Endothelial cell of umbilical vein (primary cell): ENCODE results near the gene RPL22L1. TPM values are rescaled to one million over a fixed set of nuclear protein-coding genes. Genes with fewer than 3 reads are reported as not detected.

Source experiments
- BruUV-seq: library from RNA; stranded (reverse); fragments of 400-500 nt; replicated peaks from 2 replicates; lab custom pipeline; 2021; lab: Mats Ljungman, UMichigan
- CTCF ChIA-PET: fragments of 300-600, 350-600 bp; sonication (Branson Sonifier 250); formaldehyde crosslinking; loops from one replicate; lab custom pipeline; 2021; ENCODE audit warnings: antibody characterized with exemption, inconsistent platforms; lab: Charles Lee
- POLR2A ChIA-PET: fragments of 300-600, 350-600 bp; sonication (Branson Sonifier 250); formaldehyde crosslinking; loops from one replicate; lab custom pipeline; 2021; ENCODE audit warnings: antibody characterized with exemption, inconsistent platforms; lab: Charles Lee
- DNase-seq: peaks from one replicate; pipeline ENCODE4 v3.0.0-alpha.2; 2011; ENCODE audit warnings: low read depth, low spot score
- FAIRE-seq: peaks from 2 replicates; lab custom pipeline; 2011; peaks lifted over from hg19 to GRCh38; lab: Jason Lieb, UNC
- H2AFZ ChIP-seq: 2 replicates; pipeline ENCODE4 v1.6.0; 2012; ENCODE audit warnings: low read depth, low read length, control low read depth, inconsistent platforms
- H3K27ac ChIP-seq: 2 replicates; pipeline ENCODE4 v1.5.1; 2011; ENCODE audit warnings: low read depth, mild to moderate bottlenecking, control low read depth, low read length, moderate library complexity; ENCODE audit not compliant: insufficient read depth
- H3K27me3 ChIP-seq, 2 experiments: 2 replicates each; pipeline versions ENCODE4 v1.6.0 to v1.6.1; 2011; ENCODE audit warnings: low read length in 2 of 2, mixed read lengths in 1 of 2; ENCODE audit not compliant: control insufficient read depth in 2 of 2, insufficient read depth in 2 of 2
- H3K36me3 ChIP-seq, 2 experiments: 2 replicates in 1 of 2; 3 replicates in 1 of 2; pipeline ENCODE4 v1.5.1; 2011; ENCODE audit warnings: low read length in 2 of 2, mild to moderate bottlenecking in 1 of 2, moderate library complexity in 1 of 2; ENCODE audit not compliant: control insufficient read depth in 2 of 2, insufficient read depth in 2 of 2; ENCODE audit errors: extremely low read depth in 1 of 2
- H3K4me1 ChIP-seq: 3 replicates; pipeline ENCODE4 v1.5.1; 2011; ENCODE audit warnings: mild to moderate bottlenecking, low read length; ENCODE audit not compliant: control insufficient read depth, insufficient read depth; ENCODE audit errors: extremely low read depth
- H3K4me2 ChIP-seq: 2 replicates; pipeline ENCODE4 v1.6.1; 2011; ENCODE audit warnings: low read length, control low read depth, mixed read lengths; ENCODE audit not compliant: insufficient read depth
- H3K4me3 ChIP-seq, 3 experiments: fragments of 200-600 bp in 1 of 3; sonication (generic), shearing (Covaris generic) in 1 of 3; replicated peaks in 1 of 3; 2 replicates each; pipeline ENCODE4 v1.5.1; 2011 to 2016; ENCODE audit warnings: control low read depth in 3 of 3, low read length in 3 of 3, mild to moderate bottlenecking in 2 of 3, inconsistent platforms in 1 of 3, low read depth in 1 of 3, moderate library complexity in 1 of 3; ENCODE audit not compliant: insufficient read depth in 1 of 3
- H3K79me2 ChIP-seq: 2 replicates; pipeline ENCODE4 v1.6.0; 2012; ENCODE audit warnings: low read length, inconsistent platforms; ENCODE audit not compliant: control insufficient read depth, insufficient read depth
- H3K9ac ChIP-seq: replicated peaks from 2 replicates; pipeline ENCODE3; 2011; ENCODE audit warnings: low read length, control low read depth; ENCODE audit not compliant: insufficient read depth; ENCODE audit errors: extremely low read depth
- H3K9me1 ChIP-seq: replicated peaks from 3 replicates; pipeline ENCODE4 v1.6.0; 2011; ENCODE audit warnings: mild to moderate bottlenecking, low read length; ENCODE audit not compliant: control insufficient read depth, insufficient read depth; ENCODE audit errors: extremely low read depth
- H3K9me3 ChIP-seq: replicated peaks from 2 replicates; pipeline ENCODE4 v1.5.1; 2012; ENCODE audit warnings: low read length, inconsistent platforms; ENCODE audit not compliant: control insufficient read depth, insufficient read depth
- H4K20me1 ChIP-seq: replicated peaks from 2 replicates; pipeline ENCODE3; 2011; ENCODE audit warnings: mild to moderate bottlenecking, low read length; ENCODE audit not compliant: control insufficient read depth, insufficient read depth; ENCODE audit errors: extremely low read depth
- EZH2 ChIP-seq: IDR thresholded peaks from 2 replicates; pipeline ENCODE4 v1.6.1; 2012; ENCODE audit warnings: borderline replicate concordance, low read depth, mild to moderate bottlenecking, moderate library complexity, low read length, inconsistent platforms; ENCODE audit not compliant: severe bottlenecking
- FOS ChIP-seq: IDR thresholded peaks from 2 replicates; pipeline ENCODE4 v1.6.1; 2011; ENCODE audit warnings: mild to moderate bottlenecking, low read length, moderate library complexity, borderline replicate concordance; ENCODE audit not compliant: insufficient read depth
- GATA2 ChIP-seq: IDR thresholded peaks from 2 replicates; pipeline ENCODE4 v1.7.0; 2011; ENCODE audit warnings: low read depth, mild to moderate bottlenecking, moderate library complexity, mixed read lengths, low read length; ENCODE audit not compliant: insufficient read length, insufficient read depth
- JUN ChIP-seq: IDR thresholded peaks from 2 replicates; pipeline ENCODE4 v1.6.1; 2011; ENCODE audit warnings: borderline replicate concordance, low read depth; ENCODE audit not compliant: insufficient read length, insufficient read depth
- MAX ChIP-seq: IDR thresholded peaks from 2 replicates; pipeline ENCODE4 v1.6.1; 2011; ENCODE audit not compliant: insufficient read depth, insufficient read length
- MYC ChIP-seq: IDR thresholded peaks from one replicate; pipeline ENCODE4 v1.6.1; 2011; ENCODE audit warnings: mild to moderate bottlenecking, low read depth, low read length
- POLR2A ChIP-seq: IDR thresholded peaks from 2 replicates; pipeline ENCODE4 v1.6.1; 2012; ENCODE audit warnings: low read depth, mild to moderate bottlenecking, control low read depth, low read length
- POLR2AphosphoS5 ChIP-seq: IDR thresholded peaks from 2 replicates; pipeline ENCODE4 v1.6.1; 2012; ENCODE audit warnings: low read depth, mild to moderate bottlenecking, control low read depth, low read length, moderate library complexity; ENCODE audit not compliant: insufficient read depth
- dilution Hi-C: fragments of 300-500 bp; cut with MboI; formaldehyde crosslinking; loops from one replicate; pipeline ENCODE4 v1.15.0; 2019; ENCODE audit warnings: low sequenced_read_pairs; ENCODE audit not compliant: extremely low pct_ligation_motif_present
- intact Hi-C: fragments of 100-400 bp; cut with micrococcal nuclease; formaldehyde crosslinking; loops from one replicate; pipeline ENCODE4 v1.10.0; 2022
- polyA plus RNA-seq, 4 experiments: library from polyadenylated mRNA; depleted of rRNA in 3 of 4; stranded (reverse) in 3 of 4; unstranded in 1 of 4; fragments of >200 nt; gene quantifications; 2 replicates each; pipeline versions ENCODE4 v1.2.1 to v1.2.3, GENCODE V29; 2011 to 2012; ENCODE audit warnings: missing spikeins in 1 of 4
- total RNA-seq: library from RNA; stranded (reverse); gene quantifications from 2 replicates; pipeline ENCODE4 v1.2.3, GENCODE V29; 2021
- TF ChIP-seq, protein P1 (sequence below), 2 donors: IDR thresholded peaks; 1 replicate in 1 of 2; 2 replicates in 1 of 2; pipeline ENCODE4 v1.5.1; 2011; ENCODE audit warnings: low read length in 2 of 2, mild to moderate bottlenecking in 2 of 2, moderate library complexity in 2 of 2, control low read depth in 1 of 2, inconsistent platforms in 1 of 2, low read depth in 1 of 2; ENCODE audit not compliant: insufficient read depth in 1 of 2; ENCODE audit errors: extremely low read depth in 1 of 2

RPL22L1 gene
- total and polyA plus RNA-seq, 2 donors (not counting 3 experiments of a cell fraction or from before 2014, with no cell fraction given) = 65.0 to 176 TPM

- Histone ChIP-seq H3K27ac (no peak overlapping the region), H3K27me3 (no peaks in the 10 kb centered on the region), H3K4me1 (peaks cover 12% of the 10 kb centered on the region), H3K9me1 (no peaks in the 10 kb centered on the region), H3K79me2 (no peaks in the 10 kb centered on the region), H2AFZ (no peak overlapping the region), H3K4me2 (no peak overlapping the region), H3K9ac (no peak overlapping the region), H3K9me3 (no peaks in the 10 kb centered on the region), H4K20me1 (no peaks in the 10 kb centered on the region), H3K4me3 (no peak overlapping the region), H3K36me3 (no peaks in the 10 kb centered on the region)
- DNase-seq (no peak), FAIRE-seq (no peak)
- intact Hi-C loops = no loop called here
- dilution Hi-C loops = no loop called here
- TF ChIP-seq MAX (no peak), FOS (no peak), POLR2A (no peak), GATA2 (no peak), EZH2 (no peak), POLR2AphosphoS5 (no peak), MYC (no peak), JUN (no peak)
- TF ChIP-seq, protein P1, sequence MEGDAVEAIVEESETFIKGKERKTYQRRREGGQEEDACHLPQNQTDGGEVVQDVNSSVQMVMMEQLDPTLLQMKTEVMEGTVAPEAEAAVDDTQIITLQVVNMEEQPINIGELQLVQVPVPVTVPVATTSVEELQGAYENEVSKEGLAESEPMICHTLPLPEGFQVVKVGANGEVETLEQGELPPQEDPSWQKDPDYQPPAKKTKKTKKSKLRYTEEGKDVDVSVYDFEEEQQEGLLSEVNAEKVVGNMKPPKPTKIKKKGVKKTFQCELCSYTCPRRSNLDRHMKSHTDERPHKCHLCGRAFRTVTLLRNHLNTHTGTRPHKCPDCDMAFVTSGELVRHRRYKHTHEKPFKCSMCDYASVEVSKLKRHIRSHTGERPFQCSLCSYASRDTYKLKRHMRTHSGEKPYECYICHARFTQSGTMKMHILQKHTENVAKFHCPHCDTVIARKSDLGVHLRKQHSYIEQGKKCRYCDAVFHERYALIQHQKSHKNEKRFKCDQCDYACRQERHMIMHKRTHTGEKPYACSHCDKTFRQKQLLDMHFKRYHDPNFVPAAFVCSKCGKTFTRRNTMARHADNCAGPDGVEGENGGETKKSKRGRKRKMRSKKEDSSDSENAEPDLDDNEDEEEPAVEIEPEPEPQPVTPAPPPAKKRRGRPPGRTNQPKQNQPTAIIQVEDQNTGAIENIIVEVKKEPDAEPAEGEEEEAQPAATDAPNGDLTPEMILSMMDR (IDR thresholded peaks at IDR 0.05; ENCODE audit: extremely low read depth in 1 of 2, insufficient read depth in 1 of 2, low read depth in 1 of 2, low read length in 2 of 2) = no peak
- ChIA-PET POLR2A (no interaction called here), CTCF (no interaction called here)
- BruUV-seq = no TSS peak
Measured at GRCh38 chr3:170903123-170903522, 33.1 kb upstream of the RPL22L1 start.
